Measurements from ENCODE around the gene SERF1B.
"Not testable (repeated sequence)": the region's sequence is repeated elsewhere in the genome, so short reads cannot be mapped to it uniquely, and the experiment has no call there.

Gene SERF1B

GRCh38 chr5:70025106-70025844 is at the start of gene SERF1B:
Gene SERF1B (plus strand): TSS chr5:70025251. CDS start chr5:70025452, 201 bp downstream.
- not testable (repeated sequence) for DNase-seq

- DNase-seq = not testable (repeated sequence)
Measured at GRCh38 chr5:69991713-69992112, 33.3 kb upstream of the SERF1B start.

- not testable (repeated sequence) for DNase-seq
Measured at GRCh38 chr5:69995535-69995934, 29.5 kb upstream of the SERF1B start.

- DNase-seq = not testable (repeated sequence)
Measured at GRCh38 chr5:70020660-70021059, 4.4 kb upstream of the SERF1B start.

- not testable (repeated sequence) for DNase-seq
Measured at GRCh38 chr5:70025845-70026145, 744 bp downstream of the SERF1B start.

- DNase-seq = not testable (repeated sequence)
Measured at GRCh38 chr5:70031204-70031603, 6.2 kb downstream of the SERF1B start.

GRCh38 chr5:70041411-70041810 is 16.4 kb downstream of the SERF1B start:
- DNase-seq = not testable (repeated sequence)

- not testable (repeated sequence) for DNase-seq
Measured at GRCh38 chr5:70049790-70050142, 24.7 kb downstream of the SERF1B start.

GRCh38 chr5:70056289-70056942 is 31.4 kb downstream of the SERF1B start:
- not testable (repeated sequence) for DNase-seq

GRCh38 chr5:70057140-70057539 is 32.1 kb downstream of the SERF1B start:
- not testable (repeated sequence) for DNase-seq

GRCh38 chr5:70077632-70078031 is 52.6 kb downstream of the SERF1B start:
- DNase-seq = not testable (repeated sequence)

- DNase-seq = not testable (repeated sequence)
Measured at GRCh38 chr5:70088907-70089464, 63.9 kb downstream of the SERF1B start.

GRCh38 chr5:70091776-70092175 is 66.7 kb downstream of the SERF1B start:
- not testable (repeated sequence) for DNase-seq

Data from activated CD4-positive, alpha-beta T cell treated with anti-CD3 and anti-CD28 coated beads, Interleukin-2, amount 50 U/mL, for 1 hour (primary cell).